ENCODE results near the gene CCL27.
A peak's percentile ranks its signal among the peaks of the same experiment; 100 is the strongest.

CCL27 gene

DNA sequence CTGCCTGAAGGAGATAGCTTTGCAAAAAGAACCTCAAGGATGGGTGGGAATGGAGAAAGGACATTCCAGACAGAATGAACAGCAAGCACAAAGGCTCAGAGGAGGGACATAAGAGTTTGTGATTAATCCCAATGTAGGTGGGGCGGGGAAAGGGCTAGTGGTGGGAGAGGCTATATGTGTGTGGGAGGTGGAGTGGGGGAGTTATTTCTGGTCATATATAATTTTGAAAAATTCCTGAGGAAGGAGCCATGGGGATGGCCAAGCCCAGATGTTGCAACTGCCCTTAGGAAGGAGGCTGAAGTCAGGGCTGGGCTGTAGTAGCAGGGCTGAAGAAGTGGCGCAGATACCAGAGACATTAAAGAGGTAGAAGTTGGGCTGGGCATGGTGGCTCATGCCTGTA lies 13.4 kb upstream of the CCL27 start:
- Histone ChIP-seq H3K9me3 (ENCODE audit: insufficient read depth, low read length) (no peaks in the 10 kb centered on the region), H3K9ac (ENCODE audit: insufficient read length, low read depth) (no peak overlapping the region), H3K36me3 (ENCODE audit: insufficient read depth, insufficient read length, low read length) (no peaks in the 10 kb centered on the region), H3K4me1 (ENCODE audit: insufficient read depth, insufficient read length) (no peaks in the 10 kb centered on the region), H3K4me3 (ENCODE audit: insufficient read length, low read depth) (no peak overlapping the region), H3K27me3 (ENCODE audit: insufficient read depth, insufficient read length) (no peaks in the 10 kb centered on the region)
- TF ChIP-seq ZNF274 (IDR thresholded peaks at IDR 0.05; ENCODE audit: low read depth, low read length) (no peak), SUZ12 (IDR thresholded peaks at IDR 0.05; ENCODE audit: extremely low read depth, insufficient read depth, insufficient read length) (no peak), YY1 (IDR thresholded peaks at IDR 0.05; ENCODE audit: insufficient read depth, insufficient read length) (no peak)
- DNase-seq (ENCODE audit: low read depth, low spot score): no peak

DNA sequence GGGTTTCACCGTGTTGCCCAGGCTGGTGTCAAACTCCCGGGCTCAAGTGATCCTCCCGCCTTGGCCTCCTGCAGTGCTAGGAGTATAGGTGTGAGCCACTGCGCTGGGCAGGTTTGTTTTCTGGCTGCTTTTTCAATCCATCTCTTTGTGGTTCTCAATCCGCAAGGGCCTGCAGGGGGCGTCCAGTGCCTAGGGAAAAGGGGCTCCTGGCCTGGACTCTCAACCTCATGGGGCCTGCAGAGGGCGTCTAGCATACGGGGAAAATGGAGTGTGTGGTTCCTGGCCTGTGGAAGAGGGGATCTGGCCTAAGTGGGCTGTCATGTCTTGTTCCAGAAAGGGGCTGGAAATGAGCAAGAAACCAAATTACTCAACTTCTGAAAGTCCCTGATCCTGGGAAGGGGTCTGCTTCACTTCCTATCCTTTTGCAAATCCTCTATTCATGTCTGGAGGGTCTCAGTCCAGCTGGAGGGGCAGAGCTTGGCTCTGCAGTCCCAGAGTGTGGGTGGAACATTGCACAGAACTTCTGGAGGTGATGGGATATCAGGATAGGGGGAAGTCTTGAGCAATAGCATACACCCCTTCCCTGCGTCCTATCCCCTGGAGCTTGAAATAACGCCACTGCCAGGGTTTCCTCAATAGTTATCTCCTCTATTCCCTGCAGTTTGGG lies 12.7 kb upstream of the CCL27 start:
- Histone ChIP-seq H3K9ac (ENCODE audit: insufficient read length, low read depth) (no peak overlapping the region), H3K27me3 (ENCODE audit: insufficient read depth, insufficient read length) (no peaks in the 10 kb centered on the region), H3K4me3 (ENCODE audit: insufficient read length, low read depth) (no peak overlapping the region), H3K9me3 (ENCODE audit: insufficient read depth, low read length) (peaks cover 4% of the 10 kb centered on the region; the same call in 1 of the 2 replicates), H3K4me1 (ENCODE audit: insufficient read depth, insufficient read length) (no peaks in the 10 kb centered on the region), H3K36me3 (ENCODE audit: insufficient read depth, insufficient read length, low read length) (no peaks in the 10 kb centered on the region)
- TF ChIP-seq SUZ12 (IDR thresholded peaks at IDR 0.05; ENCODE audit: extremely low read depth, insufficient read depth, insufficient read length) (no peak), ZNF274 (IDR thresholded peaks at IDR 0.05; ENCODE audit: low read depth, low read length) (no peak), YY1 (IDR thresholded peaks at IDR 0.05; ENCODE audit: insufficient read depth, insufficient read length) (no peak)
- DNase-seq (ENCODE audit: low read depth, low spot score): peak; percentile 82

DNA sequence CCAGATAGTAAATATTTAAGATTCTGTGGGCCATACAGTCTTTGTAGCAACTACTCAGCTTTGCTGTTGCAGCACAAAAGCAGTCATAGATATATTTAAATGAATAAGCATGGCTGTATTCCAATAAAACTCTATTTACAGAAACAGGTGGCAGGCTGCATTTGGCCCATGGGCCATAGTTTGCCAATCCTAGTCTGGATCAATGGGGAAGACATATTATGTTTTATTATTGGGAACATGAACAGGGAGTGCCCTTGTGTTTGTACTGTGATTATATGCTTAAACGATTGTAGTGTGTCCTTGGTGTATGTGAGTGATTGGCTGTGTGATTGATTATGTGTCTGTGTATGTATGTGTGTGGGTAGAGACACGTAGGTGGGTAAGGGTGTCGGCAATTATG lies 12.0 kb upstream of the CCL27 start:
- DNase-seq (ENCODE audit: low read depth, low spot score): no peak
- H3K4me3 ChIP-seq (ENCODE audit: insufficient read length, low read depth): no peak overlapping the region
- H3K9me3 ChIP-seq (ENCODE audit: insufficient read depth, low read length): peaks cover 11% of the 10 kb centered on the region; the same call in 1 of the 2 replicates
- H3K36me3 ChIP-seq (ENCODE audit: insufficient read depth, insufficient read length, low read length): peaks cover 6% of the 10 kb centered on the region
- H3K9ac ChIP-seq (ENCODE audit: insufficient read length, low read depth): no peak overlapping the region
- TF ChIP-seq YY1 (IDR thresholded peaks at IDR 0.05; ENCODE audit: insufficient read depth, insufficient read length) (no peak), SUZ12 (IDR thresholded peaks at IDR 0.05; ENCODE audit: extremely low read depth, insufficient read depth, insufficient read length) (no peak), ZNF274 (IDR thresholded peaks at IDR 0.05; ENCODE audit: low read depth, low read length) (no peak)
- H3K4me1 ChIP-seq (ENCODE audit: insufficient read depth, insufficient read length): no peaks in the 10 kb centered on the region
- H3K27me3 ChIP-seq (ENCODE audit: insufficient read depth, insufficient read length): no peaks in the 10 kb centered on the region

DNA sequence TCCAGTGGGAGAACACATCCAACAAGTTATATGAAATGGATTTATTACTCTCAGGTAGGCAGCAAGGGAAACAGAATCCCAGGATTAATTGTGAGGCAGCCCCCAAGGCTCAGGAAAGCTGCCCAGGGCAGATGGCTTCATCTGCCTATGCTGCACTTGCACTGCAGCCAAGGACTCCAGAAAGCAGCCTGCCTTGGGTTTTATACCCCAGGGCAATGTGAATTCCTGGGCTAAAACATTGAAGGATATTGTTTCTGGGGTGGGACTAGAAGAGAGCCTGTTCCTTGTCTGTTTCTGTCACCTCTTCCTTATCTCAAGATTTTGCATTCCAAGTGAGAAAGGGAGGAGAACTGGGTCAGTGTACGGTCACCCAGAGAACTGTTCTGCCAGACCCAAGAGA lies 8.8 kb upstream of the CCL27 start:
- H3K4me3 ChIP-seq (ENCODE audit: insufficient read length, low read depth): no peak overlapping the region
- no peak for DNase-seq (ENCODE audit: low read depth, low spot score)
- no peaks in the 10 kb centered on the region for H3K27me3 ChIP-seq (ENCODE audit: insufficient read depth, insufficient read length)
- H3K9ac ChIP-seq (ENCODE audit: insufficient read length, low read depth): no peak overlapping the region
- H3K9me3 ChIP-seq (ENCODE audit: insufficient read depth, low read length): peaks cover 21% of the 10 kb centered on the region; the same call in 1 of the 2 replicates
- H3K4me1 ChIP-seq (ENCODE audit: insufficient read depth, insufficient read length): no peaks in the 10 kb centered on the region
- H3K36me3 ChIP-seq (ENCODE audit: insufficient read depth, insufficient read length, low read length): peaks cover 29% of the 10 kb centered on the region
- TF ChIP-seq ZNF274 (IDR thresholded peaks at IDR 0.05; ENCODE audit: low read depth, low read length) (no peak), YY1 (IDR thresholded peaks at IDR 0.05; ENCODE audit: insufficient read depth, insufficient read length) (no peak), SUZ12 (IDR thresholded peaks at IDR 0.05; ENCODE audit: extremely low read depth, insufficient read depth, insufficient read length) (no peak)

DNA sequence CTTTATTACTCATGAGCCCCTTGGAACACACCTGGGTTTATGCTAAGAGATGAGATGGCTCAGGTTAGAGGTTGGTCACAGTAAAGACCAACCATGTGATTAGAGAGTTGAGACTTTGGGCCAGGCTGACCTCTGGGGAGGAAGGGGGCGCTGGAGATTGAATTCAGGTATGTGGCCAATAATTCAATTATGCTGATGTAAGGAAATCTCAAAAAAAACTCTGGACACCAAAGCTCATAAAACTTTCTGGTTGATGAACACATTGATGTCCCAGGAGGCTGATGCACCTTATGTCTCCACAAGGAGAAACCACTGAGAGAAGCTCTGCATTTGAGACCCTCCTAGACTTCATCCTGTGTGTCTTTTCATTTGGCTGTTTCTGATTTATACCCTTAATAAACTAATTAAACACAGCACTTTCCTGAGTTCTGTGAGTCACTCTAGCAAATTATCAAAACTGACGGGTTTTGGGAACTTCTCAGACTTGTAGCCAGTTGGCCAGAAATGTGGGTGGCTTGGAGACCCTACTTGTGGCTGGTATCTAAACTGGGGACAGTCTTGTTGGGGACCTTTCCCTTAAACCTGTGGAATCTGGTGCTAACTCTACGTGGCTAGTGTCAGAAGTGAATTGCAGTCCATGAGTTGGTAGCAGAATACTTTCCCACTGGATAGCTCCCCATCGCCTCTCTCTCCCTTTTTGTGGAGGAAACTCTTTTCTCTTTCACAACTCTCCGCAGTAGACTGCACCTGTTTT lies 7.5 kb upstream of the CCL27 start:
- no peak for TF ChIP-seq ZNF274 (IDR thresholded peaks at IDR 0.05; ENCODE audit: low read depth, low read length)
- TF ChIP-seq SUZ12 (IDR thresholded peaks at IDR 0.05; ENCODE audit: extremely low read depth, insufficient read depth, insufficient read length): no peak
- TF ChIP-seq YY1 (IDR thresholded peaks at IDR 0.05; ENCODE audit: insufficient read depth, insufficient read length): no peak
- no peak overlapping the region for H3K9ac ChIP-seq (ENCODE audit: insufficient read length, low read depth)
- no peak overlapping the region for H3K4me3 ChIP-seq (ENCODE audit: insufficient read length, low read depth)

DNA sequence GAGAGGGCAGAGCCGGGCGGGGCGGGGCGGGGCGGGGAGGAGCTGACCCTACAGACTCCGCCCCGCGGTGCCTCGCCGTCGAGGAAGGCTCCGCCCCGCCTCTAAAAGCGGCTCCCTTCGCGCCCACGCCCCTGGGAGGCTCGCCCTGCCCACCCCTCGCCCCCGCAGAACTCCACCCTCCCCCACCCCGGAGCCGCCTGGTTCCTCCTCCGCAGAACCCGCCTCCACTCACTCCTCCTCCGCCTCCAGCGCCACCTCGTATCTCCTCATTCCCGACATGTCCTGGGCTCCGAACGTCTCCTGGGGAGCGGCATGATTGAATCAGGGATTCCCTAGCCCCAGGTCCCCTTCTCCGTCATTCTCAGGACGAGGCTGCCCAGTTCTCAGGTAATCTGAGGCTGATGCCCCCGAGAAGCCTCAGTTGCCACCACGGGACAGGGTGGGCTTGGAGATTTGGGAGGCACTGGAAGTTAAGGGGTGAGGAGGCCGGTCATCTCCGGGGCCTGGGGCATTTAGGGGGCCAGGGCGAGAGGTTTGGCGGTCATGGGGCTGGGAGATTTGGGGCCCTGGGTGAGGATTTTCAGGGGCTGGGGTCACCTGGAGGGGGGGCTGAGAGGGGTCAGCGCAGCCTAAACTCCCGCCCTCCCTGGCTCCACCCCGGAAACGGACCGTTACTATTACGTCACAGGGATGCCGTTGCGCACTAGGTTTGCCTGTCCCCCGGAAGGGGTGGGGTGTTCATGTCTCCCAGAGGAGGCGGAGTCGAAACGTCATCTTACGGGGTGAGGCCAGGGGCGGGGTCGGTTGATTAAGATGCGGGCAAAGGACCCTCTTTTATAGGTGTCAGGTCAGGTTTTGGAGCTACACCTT lies 3.2 kb upstream of the CCL27 start:
- H3K4me1 ChIP-seq (ENCODE audit: insufficient read depth, insufficient read length): peaks cover 4% of the 10 kb centered on the region
- H3K4me3 ChIP-seq (ENCODE audit: insufficient read length, low read depth): peak overlapping the region; percentile 84
- no peak for TF ChIP-seq ZNF274 (IDR thresholded peaks at IDR 0.05; ENCODE audit: low read depth, low read length)
- TF ChIP-seq SUZ12 (IDR thresholded peaks at IDR 0.05; ENCODE audit: extremely low read depth, insufficient read depth, insufficient read length): no peak
- TF ChIP-seq YY1 (IDR thresholded peaks at IDR 0.05; ENCODE audit: insufficient read depth, insufficient read length): no peak
- H3K9me3 ChIP-seq (ENCODE audit: insufficient read depth, low read length): peaks cover 21% of the 10 kb centered on the region; the same call in 1 of the 2 replicates
- H3K9ac ChIP-seq (ENCODE audit: insufficient read length, low read depth): peak overlapping the region; percentile 93
- peaks cover 29% of the 10 kb centered on the region for H3K36me3 ChIP-seq (ENCODE audit: insufficient read depth, insufficient read length, low read length)
- H3K27me3 ChIP-seq (ENCODE audit: insufficient read depth, insufficient read length): no peaks in the 10 kb centered on the region
- peak; percentile 81 for DNase-seq (ENCODE audit: low read depth, low spot score)

More for the DNA sequence above, 7.5 kb upstream of the CCL27 start:
- Histone ChIP-seq H3K9me3 (ENCODE audit: insufficient read depth, low read length) (peaks cover 21% of the 10 kb centered on the region; the same call in 1 of the 2 replicates), H3K4me1 (ENCODE audit: insufficient read depth, insufficient read length) (no peaks in the 10 kb centered on the region), H3K27me3 (ENCODE audit: insufficient read depth, insufficient read length) (no peaks in the 10 kb centered on the region), H3K36me3 (ENCODE audit: insufficient read depth, insufficient read length, low read length) (peaks cover 29% of the 10 kb centered on the region)
- DNase-seq (ENCODE audit: low read depth, low spot score): no peak

Measured in NT2/D1 (cell line).